ENCODE measurements around the gene DMRTB1.

Gene DMRTB1

GRCh38 chr1:53498555-53499131, 39.4 kb downstream of the DMRTB1 start:
- TF ChIP-seq CTCF (IDR thresholded peaks at IDR 0.05): no peak
- H3K9ac ChIP-seq: no peak overlapping the region
- no peaks in the 10 kb centered on the region for H3K9me3 ChIP-seq (ENCODE audit: control insufficient read depth, low read length)
- H3K27ac ChIP-seq: no peak overlapping the region
- no peak overlapping the region for H3K4me2 ChIP-seq (ENCODE audit: low read length)
- no peaks in the 10 kb centered on the region for H3K4me1 ChIP-seq
- H2AFZ ChIP-seq: no peak overlapping the region
- no peaks in the 10 kb centered on the region for H3K79me2 ChIP-seq
- no peaks in the 10 kb centered on the region for H3K27me3 ChIP-seq (ENCODE audit: control insufficient read depth, insufficient read depth, low read length)
- H3K4me3 ChIP-seq (ENCODE audit: low read depth, low read length): no peak overlapping the region
- no peaks in the 10 kb centered on the region for H3K36me3 ChIP-seq (ENCODE audit: control insufficient read depth, insufficient read depth, low read length)

DNA sequence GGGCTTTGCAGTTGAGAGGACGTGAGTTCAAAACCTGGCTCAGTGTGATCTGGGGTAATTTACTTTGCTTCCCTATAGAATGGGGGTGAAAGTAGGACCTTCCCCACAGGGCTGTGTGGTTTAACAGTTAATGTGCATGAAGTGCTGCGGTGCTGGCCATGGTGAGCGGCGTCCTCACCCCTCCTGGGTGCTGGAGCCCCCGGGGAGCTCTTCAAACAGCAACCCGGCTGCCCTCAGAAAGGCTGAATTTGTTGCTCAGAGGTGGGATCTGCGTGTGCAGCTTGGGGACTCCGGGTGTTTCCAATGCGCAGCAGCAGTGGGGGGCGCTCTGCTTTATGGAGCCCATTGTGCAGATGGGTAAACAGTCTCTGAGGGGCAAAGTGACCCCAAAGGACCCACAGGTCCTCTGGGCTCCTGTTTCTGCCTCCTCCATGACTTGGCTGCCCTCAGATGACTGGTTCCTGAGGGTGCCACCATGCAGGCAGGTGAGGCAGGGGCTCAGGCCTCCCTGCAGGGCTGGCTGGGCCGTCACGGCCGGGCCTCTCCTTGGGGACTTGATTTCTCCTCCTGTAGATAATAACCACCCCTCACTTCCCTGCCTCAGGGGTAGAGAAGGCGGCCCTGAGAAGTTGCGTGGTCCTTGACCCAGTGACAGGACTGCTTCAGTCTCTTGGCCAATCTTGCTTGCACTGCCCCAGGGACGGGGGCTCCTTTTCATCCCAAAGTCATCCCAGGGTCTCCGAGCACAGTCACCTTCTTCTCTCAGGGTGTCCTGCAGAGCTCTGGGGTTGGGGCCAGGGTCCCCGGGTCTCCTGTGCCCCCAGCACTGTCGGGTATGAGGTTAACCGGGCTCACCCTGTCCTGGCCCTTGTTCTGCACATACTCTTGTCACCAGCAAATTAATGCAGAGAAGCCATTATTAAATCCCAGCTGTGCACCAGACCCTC, 40.3 kb downstream of the DMRTB1 start:
- H3K27me3 ChIP-seq (ENCODE audit: control insufficient read depth, insufficient read depth, low read length): no peaks in the 10 kb centered on the region

GRCh38 chr1:53500204-53501064, 41.2 kb downstream of the DMRTB1 start:
- Histone ChIP-seq H3K4me2 (ENCODE audit: low read length) (no peak overlapping the region), H3K9ac (no peak overlapping the region), H3K27me3 (ENCODE audit: control insufficient read depth, insufficient read depth, low read length) (no peaks in the 10 kb centered on the region), H3K9me3 (ENCODE audit: control insufficient read depth, low read length) (no peaks in the 10 kb centered on the region), H3K79me2 (no peaks in the 10 kb centered on the region), H2AFZ (no peak overlapping the region), H3K36me3 (ENCODE audit: control insufficient read depth, insufficient read depth, low read length) (no peaks in the 10 kb centered on the region), H3K4me3 (ENCODE audit: low read depth, low read length) (no peak overlapping the region), H3K4me1 (no peaks in the 10 kb centered on the region), H3K27ac (no peak overlapping the region)
- TF ChIP-seq CTCF (IDR thresholded peaks at IDR 0.05): no peak

More for the DNA sequence above, 40.3 kb downstream of the DMRTB1 start:
- Histone ChIP-seq H3K36me3 (ENCODE audit: control insufficient read depth, insufficient read depth, low read length) (no peaks in the 10 kb centered on the region), H3K4me3 (ENCODE audit: low read depth, low read length) (no peak overlapping the region), H2AFZ (no peak overlapping the region), H3K27ac (no peak overlapping the region), H3K4me1 (no peaks in the 10 kb centered on the region), H3K79me2 (no peaks in the 10 kb centered on the region), H3K9ac (no peak overlapping the region), H3K4me2 (ENCODE audit: low read length) (no peak overlapping the region), H3K9me3 (ENCODE audit: control insufficient read depth, low read length) (no peaks in the 10 kb centered on the region)
- no peak for TF ChIP-seq CTCF (IDR thresholded peaks at IDR 0.05)

DNA sequence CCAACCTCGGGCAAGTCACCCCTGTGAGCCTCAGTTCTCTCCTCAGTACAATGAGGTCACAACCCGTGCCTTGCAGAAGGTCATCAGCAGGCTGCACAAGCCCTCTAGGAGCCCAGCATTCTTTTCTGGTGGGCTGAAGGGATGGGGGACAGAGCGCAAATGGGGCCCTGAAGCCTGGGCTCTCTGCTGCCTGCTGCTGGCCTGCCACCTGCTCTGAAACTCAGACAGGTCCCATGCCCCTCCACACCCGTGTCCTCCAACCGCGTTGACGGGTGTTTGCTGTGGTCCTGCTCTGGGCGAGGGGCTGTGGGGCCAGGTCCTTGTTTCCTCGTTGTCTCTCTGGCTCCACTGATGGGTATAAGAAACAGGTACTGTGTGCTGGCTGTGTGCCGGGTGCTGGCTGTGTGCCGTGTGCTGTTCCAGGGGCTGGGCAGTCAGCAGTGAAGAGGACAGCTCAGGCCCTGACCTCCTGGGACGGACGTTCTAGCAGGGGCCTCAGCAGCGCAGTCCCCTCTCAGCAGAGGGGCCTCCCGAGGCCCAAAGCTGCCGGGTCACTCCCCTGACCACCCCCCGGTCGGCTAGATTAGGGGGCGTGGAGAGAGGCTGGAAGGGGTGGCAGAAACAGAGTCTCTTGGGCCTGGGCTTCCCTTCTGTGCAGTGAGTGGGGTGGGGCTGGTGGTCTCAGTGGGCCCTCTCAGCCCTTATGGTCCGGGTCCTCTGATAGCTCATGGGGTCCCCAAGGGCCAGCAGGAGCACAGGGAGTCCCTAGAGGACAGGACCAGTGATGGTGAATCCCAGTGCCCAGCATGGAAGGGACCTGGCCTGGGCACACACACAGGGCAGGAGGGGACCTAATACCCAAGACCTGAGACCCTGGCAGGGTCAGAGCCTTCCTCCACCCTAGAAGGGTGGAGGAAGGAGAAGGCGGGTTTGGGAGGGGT, 42.1 kb downstream of the DMRTB1 start:
- Histone ChIP-seq H3K27me3 (ENCODE audit: control insufficient read depth, insufficient read depth, low read length) (no peaks in the 10 kb centered on the region), H2AFZ (no peak overlapping the region), H3K9me3 (ENCODE audit: control insufficient read depth, low read length) (no peaks in the 10 kb centered on the region), H3K36me3 (ENCODE audit: control insufficient read depth, insufficient read depth, low read length) (no peaks in the 10 kb centered on the region), H3K79me2 (no peaks in the 10 kb centered on the region), H3K4me1 (no peaks in the 10 kb centered on the region), H3K4me3 (ENCODE audit: low read depth, low read length) (no peak overlapping the region), H3K4me2 (ENCODE audit: low read length) (no peak overlapping the region), H3K9ac (no peak overlapping the region), H3K27ac (no peak overlapping the region)
- no peak for TF ChIP-seq CTCF (IDR thresholded peaks at IDR 0.05)

All from parathyroid adenoma (tissue), 2 donors.